Gastrocnemius medialis (tissue), 4 donors: ENCODE measurements around the gene SLC25A21. TPM values are rescaled to one million over a fixed set of nuclear protein-coding genes. Genes with fewer than 3 reads are reported as not detected.

ENCODE experiments used
- ATAC-seq, 2 donors: fragments of 150-250 bp; one replicate each; pipeline ENCODE4 v1.9.1; 2016
- DNase-seq, 2 donors: peaks; one replicate each; pipeline ENCODE4 v3.0.0-alpha.2; 2019
- H3K27ac ChIP-seq, 4 donors: fragments of 200-600 bp; sonication (generic); 1 replicate in 1 of 4; 2 replicates in 3 of 4; pipeline ENCODE4 v1.5.1; 2016 to 2018; ENCODE audit warnings: mild to moderate bottlenecking in 2 of 4, moderate library complexity in 1 of 4
- H3K27me3 ChIP-seq, 3 donors: fragments of 200-600 bp; sonication (generic) in 2 of 3; 1 replicate in 1 of 3; 2 replicates in 2 of 3; pipeline versions ENCODE4 v1.5.1 to v1.6.0; 2016 to 2019; ENCODE audit warnings: mild to moderate bottlenecking in 1 of 3, moderate library complexity in 1 of 3
- H3K36me3 ChIP-seq, 2 donors: fragments of 200-600 bp; sonication (generic) in 1 of 2; one replicate each; pipeline ENCODE4 v1.5.1; 2017 to 2018
- H3K4me1 ChIP-seq, 2 donors: fragments of 200-600 bp; sonication (generic) in 1 of 2; one replicate each; pipeline ENCODE4 v1.5.1; 2016 to 2017; ENCODE audit warnings: mild to moderate bottlenecking in 2 of 2
- H3K4me3 ChIP-seq, 4 donors: fragments of 200-600 bp; sonication (generic) in 3 of 4; 1 replicate in 1 of 4; 2 replicates in 3 of 4; pipeline ENCODE4 v1.5.1; 2016 to 2019; ENCODE audit warnings: mild to moderate bottlenecking in 2 of 4
- H3K9me3 ChIP-seq, 3 donors: fragments of 200-600 bp; sonication (generic) in 2 of 3; 1 replicate in 1 of 3; 2 replicates in 2 of 3; pipeline ENCODE4 v1.5.1; 2016 to 2019
- CTCF ChIP-seq, 5 experiments: fragments of 450-650 bp in 3 of 5; fragments of 200-600 bp in 2 of 5; sonication (generic) in 2 of 5; IDR thresholded peaks in 4 of 5; conservative IDR thresholded peaks in 1 of 5; 1 replicate in 4 of 5; 2 replicates in 1 of 5; pipeline ENCODE4 v1.5.1; 2016 to 2019; ENCODE audit warnings: antibody characterized with exemption in 5 of 5, mild to moderate bottlenecking in 3 of 5, moderate library complexity in 3 of 5
- POLR2A ChIP-seq, 2 donors: fragments of 450-650 bp; IDR thresholded peaks; one replicate each; pipeline ENCODE4 v1.6.1; 2017; ENCODE audit warnings: antibody characterized with exemption in 2 of 2, mild to moderate bottlenecking in 2 of 2, moderate library complexity in 2 of 2
- in situ Hi-C, 4 donors: fragments of 200-750 bp; cut with MboI; loops; one replicate each; pipeline versions ENCODE4 v1.15.0 to v1.8.0; 2017; ENCODE audit warnings: low sequenced_read_pairs in 4 of 4
- intact Hi-C: fragments of 100-400 bp; cut with DNase I; formaldehyde crosslinking; loops from one replicate; pipeline ENCODE4 v1.15.1; 2023; ENCODE audit warnings: low total_unique reads
- total RNA-seq, 4 donors: library from RNA; depleted of rRNA; stranded (reverse); fragments of >200 nt; gene quantifications; one replicate each; pipeline versions ENCODE4 v1.1.0 to v1.2.3, GENCODE V29; 2016

SLC25A21 gene
- total RNA-seq, 4 donors from 2014 or later, result 1.9 TPM; not detected in 3

DNA sequence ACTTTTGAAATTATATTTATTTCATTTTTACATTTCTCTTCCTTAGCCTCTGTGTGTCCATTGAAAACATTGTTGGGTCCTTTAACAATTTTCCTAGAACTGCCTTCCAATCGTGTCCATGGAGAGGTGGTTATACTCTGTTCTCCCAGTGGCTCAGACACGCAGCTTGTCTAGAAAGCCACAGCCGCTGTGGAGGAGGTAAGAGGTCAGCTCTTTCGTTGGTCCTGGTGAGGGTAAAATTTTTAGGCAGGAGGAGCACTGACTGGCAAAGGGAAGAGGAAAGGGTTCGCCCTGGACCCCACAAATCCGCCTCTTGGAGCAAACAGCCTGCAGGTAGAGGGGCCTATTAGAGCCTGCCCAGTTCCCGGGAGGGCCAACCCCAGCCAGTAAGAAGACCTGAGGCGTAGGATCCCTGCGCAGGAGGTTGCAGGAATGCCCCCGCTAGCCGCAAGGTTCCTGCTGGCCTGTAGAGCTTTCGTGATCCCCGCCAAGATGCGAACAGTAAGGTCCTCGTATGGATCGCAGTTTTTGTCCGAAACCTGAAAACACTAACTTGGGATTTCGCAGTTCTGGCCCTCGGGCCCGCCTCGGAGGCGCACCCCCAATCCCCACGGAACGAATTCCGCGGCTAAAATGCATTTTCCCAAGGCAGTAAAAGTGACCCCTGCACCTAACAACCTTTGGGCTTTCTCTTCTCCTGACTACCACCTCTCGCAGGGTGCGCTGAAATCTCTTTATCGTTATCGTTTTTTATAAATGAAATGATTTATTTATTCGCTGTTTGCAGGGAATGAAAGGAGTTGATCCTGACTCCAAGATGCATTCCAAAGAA is 518.2 kb downstream of the SLC25A21 start:
- intact Hi-C loops, result loop anchor here (10.0 kb wide), 1 partner anchor 139 kb away; no protein-coding TSS in a partner anchor
- H3K27ac ChIP-seq, result no peak overlapping the region
- H3K27me3 ChIP-seq, result peaks cover 100% of the 10 kb centered on the region in 3 donors
- no peak for ATAC-seq
- no peak for DNase-seq
- TF ChIP-seq CTCF (IDR thresholded peaks at IDR 0.05 in 4 of 5, conservative IDR thresholded peaks at IDR 0.05 in 1 of 5), result no peak
- TF ChIP-seq POLR2A (IDR thresholded peaks at IDR 0.05), result no peak
- H3K36me3 ChIP-seq, result no peaks in the 10 kb centered on the region
- peaks cover 11 to 17% of the 10 kb centered on the region in 2 donors for H3K4me1 ChIP-seq
- H3K9me3 ChIP-seq, result no peaks in the 10 kb centered on the region
- in situ Hi-C loops, result loop anchor here in 3 of 4 donors (25.0 kb wide), 3 partner anchors 283 to 958 kb away; partner anchors contain the start of genes FOXA1 (in 1 of the 3) and TTC6 (in 1 of the 3)
- H3K4me3 ChIP-seq, result no peak overlapping the region

GRCh38 chr14:36653413-36653812 is 519.0 kb downstream of the SLC25A21 start:
- no peak for DNase-seq
- intact Hi-C loops (loop anchor here (10.0 kb wide), 1 partner anchor 139 kb away; no protein-coding TSS in a partner anchor), in situ Hi-C loops (loop anchor here in 3 of 4 donors (25.0 kb wide), 3 partner anchors 284 to 959 kb away; partner anchors contain the start of genes FOXA1 (in 1 of the 3) and TTC6 (in 1 of the 3))
- TF ChIP-seq POLR2A (IDR thresholded peaks at IDR 0.05) (no peak), CTCF (IDR thresholded peaks at IDR 0.05 in 4 of 5, conservative IDR thresholded peaks at IDR 0.05 in 1 of 5) (no peak)
- Histone ChIP-seq H3K4me1 (peaks cover 11 to 17% of the 10 kb centered on the region in 2 donors), H3K36me3 (no peaks in the 10 kb centered on the region), H3K4me3 (no peak overlapping the region), H3K27ac (no peak overlapping the region), H3K27me3 (peaks cover 100% of the 10 kb centered on the region in 3 donors), H3K9me3 (no peaks in the 10 kb centered on the region)
- no peak for ATAC-seq

GRCh38 chr14:36652542-36653201 is 519.7 kb downstream of the SLC25A21 start:
- DNase-seq (no peak), ATAC-seq (no peak)
- Histone ChIP-seq H3K27ac (no peak overlapping the region), H3K27me3 (peaks cover 100% of the 10 kb centered on the region in 3 donors), H3K9me3 (no peaks in the 10 kb centered on the region), H3K36me3 (no peaks in the 10 kb centered on the region), H3K4me1 (peaks cover 15 to 23% of the 10 kb centered on the region in 2 donors), H3K4me3 (no peak overlapping the region)
- TF ChIP-seq CTCF (IDR thresholded peaks at IDR 0.05 in 4 of 5, conservative IDR thresholded peaks at IDR 0.05 in 1 of 5), result no peak
- no peak for TF ChIP-seq POLR2A (IDR thresholded peaks at IDR 0.05)
- in situ Hi-C loops, result loop anchor here in 3 of 4 donors (25.0 kb wide), 3 partner anchors 285 to 960 kb away; partner anchors contain the start of genes FOXA1 (in 1 of the 3) and TTC6 (in 1 of the 3)
- intact Hi-C loops, result loop anchor here (10.0 kb wide), 1 partner anchor 138 kb away; no protein-coding TSS in a partner anchor

GRCh38 chr14:36649872-36650650 is 522.3 kb downstream of the SLC25A21 start:
- no peaks in the 10 kb centered on the region for H3K9me3 ChIP-seq
- TF ChIP-seq POLR2A (IDR thresholded peaks at IDR 0.05), result no peak
- TF ChIP-seq CTCF (IDR thresholded peaks at IDR 0.05 in 4 of 5, conservative IDR thresholded peaks at IDR 0.05 in 1 of 5), result no peak
- H3K4me3 ChIP-seq, result no peak overlapping the region
- H3K36me3 ChIP-seq, result no peaks in the 10 kb centered on the region
- no peak overlapping the region for H3K27ac ChIP-seq
- peaks cover 94 to 100% (median 96%) of the 10 kb centered on the region in 3 donors for H3K27me3 ChIP-seq
- ATAC-seq (no peak), DNase-seq (no peak)
- in situ Hi-C loops (loop anchor here in 3 of 4 donors (25.0 kb wide), 3 partner anchors 287 to 962 kb away; partner anchors contain the start of genes FOXA1 (in 1 of the 3) and TTC6 (in 1 of the 3)), intact Hi-C loops (loop anchor here (5.0 to 10.0 kb wide), 2 partner anchors 135 to 292 kb away; no protein-coding TSS in a partner anchor)
- H3K4me1 ChIP-seq, result peaks cover 12% of the 10 kb centered on the region in 2 donors
